Sigmoid colon (tissue), 7 donors: ENCODE measurements around the gene KLHL35. TPM values are rescaled to one million over a fixed set of nuclear protein-coding genes. Genes with fewer than 3 reads are reported as not detected.

Experiments
- DNase-seq: peaks from one replicate; pipeline ENCODE4 v3.0.0-alpha.2; 2019
- H3K27ac ChIP-seq, 4 donors: fragments of 200-600 bp; sonication (generic); one replicate each; pipeline ENCODE4 v1.5.1; 2016 to 2019; ENCODE audit warnings: mild to moderate bottlenecking in 1 of 4
- H3K27me3 ChIP-seq, 3 donors: fragments of 200-600 bp; sonication (generic); one replicate each; pipeline ENCODE4 v1.5.1; 2019; ENCODE audit warnings: mild to moderate bottlenecking in 1 of 3
- H3K36me3 ChIP-seq, 4 donors: fragments of 200-600 bp; sonication (generic); one replicate each; pipeline ENCODE4 v1.5.1; 2016 to 2019
- H3K4me1 ChIP-seq, 4 donors: fragments of 200-600 bp; sonication (generic); one replicate each; pipeline ENCODE4 v1.5.1; 2017 to 2019
- H3K4me3 ChIP-seq, 4 donors: fragments of 200-600 bp; sonication (generic); one replicate each; pipeline ENCODE4 v1.5.1; 2017 to 2019; ENCODE audit warnings: mild to moderate bottlenecking in 2 of 4, moderate library complexity in 1 of 4
- H3K9me3 ChIP-seq, 4 donors: fragments of 200-600 bp in 3 of 4; sonication (generic) in 3 of 4; one replicate each; pipeline versions ENCODE4 v1.5.1 to v1.6.1; 2013 to 2019
- EP300 ChIP-seq, 4 donors: sonication (generic); formaldehyde crosslinking; IDR thresholded peaks; one replicate each; pipeline ENCODE4 v1.6.1; 2017; ENCODE audit warnings: antibody characterized with exemption in 4 of 4
- POLR2A ChIP-seq, 2 donors: fragments of 450-650 bp; IDR thresholded peaks; one replicate each; pipeline ENCODE4 v1.6.1; 2016; ENCODE audit warnings: antibody characterized with exemption in 2 of 2, mild to moderate bottlenecking in 2 of 2, moderate library complexity in 2 of 2
- POLR2AphosphoS5 ChIP-seq, 4 donors: sonication (generic); formaldehyde crosslinking; IDR thresholded peaks; one replicate each; pipeline ENCODE4 v1.6.1; 2017; ENCODE audit warnings: antibody characterized with exemption in 4 of 4
- WGBS, 2 donors: extraction: QIAGEN DNeasy Blood & Tissue Kit; methylation state at CpG; one replicate each; pipeline ENCODE4 v1.1.7; 2013; 5-methylcytosine and 5-hydroxymethylcytosine counted together
- intact Hi-C: fragments of 100-400 bp; cut with DNase I; formaldehyde crosslinking; loops from one replicate; pipeline ENCODE4 v1.15.1; 2023
- polyA plus RNA-seq, 3 donors: library from polyadenylated mRNA; stranded (reverse); fragments of 200-250 nt; gene quantifications; one replicate each; pipeline ENCODE4 v1.2.3, GENCODE V29; 2013
- total RNA-seq, 4 donors: library from RNA; depleted of rRNA; stranded (reverse); fragments of >200 nt; gene quantifications; one replicate each; pipeline ENCODE4 v1.1.0, GENCODE V29; 2016
- TF ChIP-seq, protein P1 (sequence below), 4 experiments: fragments of 450-650 bp in 3 of 4; fragments of 200-600 bp in 1 of 4; IDR thresholded peaks; one replicate each; pipeline ENCODE4 v1.5.1; 2016 to 2019; ENCODE audit warnings: antibody characterized with exemption in 4 of 4, mild to moderate bottlenecking in 3 of 4, moderate library complexity in 2 of 4
- donor health status: healthy with polysubstance abuse.
- donor health status: Bipolar disorder and iron deficiency.
- donor health status: healthy.

The KLHL35 gene, protein sequence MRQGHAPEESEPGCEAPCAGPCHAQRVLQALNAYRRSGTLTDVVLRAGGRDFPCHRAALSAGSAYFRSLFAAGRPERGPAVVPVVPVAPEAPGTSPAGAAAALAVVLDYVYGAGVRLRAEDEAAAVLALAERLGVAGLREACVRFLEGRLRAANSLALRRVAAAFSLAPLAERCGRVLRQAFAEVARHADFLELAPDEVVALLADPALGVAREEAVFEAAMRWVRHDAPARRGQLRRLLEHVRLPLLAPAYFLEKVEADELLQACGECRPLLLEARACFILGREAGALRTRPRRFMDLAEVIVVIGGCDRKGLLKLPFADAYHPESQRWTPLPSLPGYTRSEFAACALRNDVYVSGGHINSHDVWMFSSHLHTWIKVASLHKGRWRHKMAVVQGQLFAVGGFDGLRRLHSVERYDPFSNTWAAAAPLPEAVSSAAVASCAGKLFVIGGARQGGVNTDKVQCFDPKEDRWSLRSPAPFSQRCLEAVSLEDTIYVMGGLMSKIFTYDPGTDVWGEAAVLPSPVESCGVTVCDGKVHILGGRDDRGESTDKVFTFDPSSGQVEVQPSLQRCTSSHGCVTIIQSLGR
- total RNA-seq (1 to 10 TPM in 1 of 4 donors, under 1 TPM in 1, not detected in 2; 0.81 to 1.1 TPM), polyA plus RNA-seq (under 1 TPM in 1 of 3 donors, not detected in 2; 0.41 TPM)

- H3K9me3 ChIP-seq = peaks cover 0 to 4% (median 0%) of the 10 kb centered on the region in 4 donors
- peaks cover 0 to 27% (median 18%) of the 10 kb centered on the region in 4 donors for H3K4me1 ChIP-seq
- intact Hi-C loops = no loop called here
- H3K4me3 ChIP-seq = no peak within 1 kb of the TSS
- 20 to 31% methylated on average over 14 of the region's 14 CpGs for WGBS, 2 donors
- H3K36me3 ChIP-seq = no peaks in the 10 kb centered on the region
- no peak for DNase-seq
- peaks cover 9 to 49% (median 44%) of the 10 kb centered on the region in 3 donors for H3K27me3 ChIP-seq
- no peak for TF ChIP-seq POLR2AphosphoS5 (IDR thresholded peaks at IDR 0.05)
- TF ChIP-seq POLR2A (IDR thresholded peaks at IDR 0.05) = no peak
- no peak for TF ChIP-seq EP300 (IDR thresholded peaks at IDR 0.05)
- TF ChIP-seq, protein P1, sequence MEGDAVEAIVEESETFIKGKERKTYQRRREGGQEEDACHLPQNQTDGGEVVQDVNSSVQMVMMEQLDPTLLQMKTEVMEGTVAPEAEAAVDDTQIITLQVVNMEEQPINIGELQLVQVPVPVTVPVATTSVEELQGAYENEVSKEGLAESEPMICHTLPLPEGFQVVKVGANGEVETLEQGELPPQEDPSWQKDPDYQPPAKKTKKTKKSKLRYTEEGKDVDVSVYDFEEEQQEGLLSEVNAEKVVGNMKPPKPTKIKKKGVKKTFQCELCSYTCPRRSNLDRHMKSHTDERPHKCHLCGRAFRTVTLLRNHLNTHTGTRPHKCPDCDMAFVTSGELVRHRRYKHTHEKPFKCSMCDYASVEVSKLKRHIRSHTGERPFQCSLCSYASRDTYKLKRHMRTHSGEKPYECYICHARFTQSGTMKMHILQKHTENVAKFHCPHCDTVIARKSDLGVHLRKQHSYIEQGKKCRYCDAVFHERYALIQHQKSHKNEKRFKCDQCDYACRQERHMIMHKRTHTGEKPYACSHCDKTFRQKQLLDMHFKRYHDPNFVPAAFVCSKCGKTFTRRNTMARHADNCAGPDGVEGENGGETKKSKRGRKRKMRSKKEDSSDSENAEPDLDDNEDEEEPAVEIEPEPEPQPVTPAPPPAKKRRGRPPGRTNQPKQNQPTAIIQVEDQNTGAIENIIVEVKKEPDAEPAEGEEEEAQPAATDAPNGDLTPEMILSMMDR (IDR thresholded peaks at IDR 0.05) = no peak
- H3K27ac ChIP-seq = no peak within 1 kb of the TSS
Measured at GRCh38 chr11:75432911-75433321, at the start of gene KLHL35. KLHL35 (minus strand) TSS chr11:75433203; CDS start chr11:75430629, 2,574 bp downstream.

DNA sequence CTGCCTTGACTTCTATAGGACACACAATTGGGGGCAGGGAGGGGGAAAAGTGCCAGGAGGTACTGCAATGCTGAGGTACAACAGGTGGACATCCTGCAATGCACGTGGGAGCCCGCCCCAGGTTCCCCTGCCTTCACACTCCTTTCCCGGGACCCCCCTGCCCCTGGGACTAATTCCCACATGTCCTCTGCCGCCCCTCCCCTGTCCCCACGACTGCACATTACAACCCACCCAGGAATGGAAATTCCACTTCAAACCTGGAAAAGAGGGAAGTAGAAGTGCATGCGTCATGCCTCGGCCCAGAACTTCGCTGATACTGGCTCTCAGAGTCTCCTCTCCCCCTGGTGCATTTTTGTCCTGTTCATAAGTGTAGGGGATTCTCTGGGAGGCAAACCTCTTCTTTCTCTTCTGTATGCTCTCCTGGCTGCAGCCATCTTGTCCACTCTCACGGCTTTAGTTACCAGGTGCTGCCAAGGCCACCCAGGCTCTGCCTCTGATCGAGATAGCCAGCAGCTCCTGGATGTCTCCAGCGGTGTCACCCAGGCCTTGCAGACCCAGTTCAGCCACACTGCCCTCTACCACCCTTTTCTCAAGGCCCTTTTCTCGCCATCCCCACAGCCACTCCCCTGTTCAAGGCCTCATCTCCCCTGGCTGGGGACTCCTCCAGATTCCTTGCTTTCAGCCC lies 49.1 kb upstream of the KLHL35 start:
- DNase-seq = no peak
- WGBS, 2 donors = 88 to 89% methylated on average over 12 of the region's 12 CpGs
- H3K4me1 ChIP-seq = peaks cover 0 to under 1% (median 0%) of the 10 kb centered on the region in 4 donors
- TF ChIP-seq POLR2AphosphoS5 (IDR thresholded peaks at IDR 0.05) (no peak), POLR2A (IDR thresholded peaks at IDR 0.05) (no peak), EP300 (IDR thresholded peaks at IDR 0.05) (no peak)
- TF ChIP-seq, protein P1 (IDR thresholded peaks at IDR 0.05) = no peak
- H3K9me3 ChIP-seq = no peaks in the 10 kb centered on the region
- no peaks in the 10 kb centered on the region for H3K36me3 ChIP-seq
- intact Hi-C loops = no loop called here
- H3K27me3 ChIP-seq = no peaks in the 10 kb centered on the region
- H3K4me3 ChIP-seq = no peak overlapping the region
- H3K27ac ChIP-seq = no peak overlapping the region

DNA sequence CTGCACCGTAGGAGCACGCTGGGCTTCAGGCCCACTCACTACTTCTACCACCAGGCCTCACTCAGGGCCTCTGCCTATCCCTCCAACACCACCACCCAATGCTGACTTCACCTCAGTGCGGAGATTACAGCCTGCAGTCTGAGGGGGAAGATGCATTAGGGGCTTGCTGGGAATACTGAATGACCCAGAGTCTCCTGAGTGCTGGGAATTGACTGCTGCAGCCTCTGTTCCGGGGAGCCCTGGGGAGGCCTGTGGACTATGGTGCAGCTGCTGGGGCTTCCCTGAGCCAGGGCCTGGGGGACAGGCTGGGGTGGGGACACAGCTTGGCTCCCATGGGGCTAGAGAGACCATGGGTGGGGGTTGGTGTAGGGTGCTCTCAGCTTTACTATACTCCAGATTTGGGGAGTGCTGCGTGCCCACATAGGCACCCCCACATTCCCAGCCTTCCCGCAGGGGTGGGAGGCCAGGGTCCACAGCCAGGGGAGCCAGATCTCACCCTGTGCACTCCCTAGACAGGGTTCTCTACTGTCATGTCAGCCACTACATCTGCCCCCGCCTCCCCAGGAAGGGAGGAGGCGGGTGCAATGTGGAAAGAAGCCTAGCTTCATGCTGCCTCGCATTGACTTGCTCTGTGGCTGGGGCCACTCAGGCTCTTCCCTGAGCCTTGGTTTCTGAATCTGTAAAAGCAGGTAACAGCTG lies 48.4 kb upstream of the KLHL35 start:
- no peaks in the 10 kb centered on the region for H3K36me3 ChIP-seq
- WGBS, 2 donors = 91 to 94% methylated on average over 9 of the region's 9 CpGs
- no peak overlapping the region for H3K27ac ChIP-seq
- intact Hi-C loops = no loop called here
- H3K27me3 ChIP-seq = no peaks in the 10 kb centered on the region
- H3K9me3 ChIP-seq = no peaks in the 10 kb centered on the region
- no peak overlapping the region for H3K4me3 ChIP-seq
- no peak for DNase-seq
- peaks cover 0 to 7% (median 0%) of the 10 kb centered on the region in 4 donors for H3K4me1 ChIP-seq
- TF ChIP-seq POLR2A (IDR thresholded peaks at IDR 0.05) (no peak), EP300 (IDR thresholded peaks at IDR 0.05) (no peak), POLR2AphosphoS5 (IDR thresholded peaks at IDR 0.05) (no peak)
- TF ChIP-seq, protein P1 (IDR thresholded peaks at IDR 0.05) = no peak
